Subcutaneous adipose tissue (tissue), 4 donors: ENCODE measurements around the gene ABCB11. TPM values are rescaled to one million over a fixed set of nuclear protein-coding genes. Genes with fewer than 3 reads are reported as not detected.

ENCODE experiments used
- CTCF ChIP-seq: fragments of 450-650 bp; IDR thresholded peaks from one replicate; pipeline ENCODE4 v1.5.1; 2016; ENCODE audit warnings: low read depth, mild to moderate bottlenecking, control low read depth, antibody characterized with exemption, moderate library complexity
- total RNA-seq, 4 donors: library from RNA; depleted of rRNA; stranded (reverse); fragments of >200 nt; gene quantifications; one replicate each; pipeline ENCODE4 v1.1.0, GENCODE V29; 2016

Gene ABCB11
- total RNA-seq, 4 donors from 2014 or later = 4.6 to 89.1 (median 13.1) TPM

GRCh38 chr2:168939061-168939460 is 92.1 kb downstream of the ABCB11 start:
- TF ChIP-seq CTCF = no peak

DNA sequence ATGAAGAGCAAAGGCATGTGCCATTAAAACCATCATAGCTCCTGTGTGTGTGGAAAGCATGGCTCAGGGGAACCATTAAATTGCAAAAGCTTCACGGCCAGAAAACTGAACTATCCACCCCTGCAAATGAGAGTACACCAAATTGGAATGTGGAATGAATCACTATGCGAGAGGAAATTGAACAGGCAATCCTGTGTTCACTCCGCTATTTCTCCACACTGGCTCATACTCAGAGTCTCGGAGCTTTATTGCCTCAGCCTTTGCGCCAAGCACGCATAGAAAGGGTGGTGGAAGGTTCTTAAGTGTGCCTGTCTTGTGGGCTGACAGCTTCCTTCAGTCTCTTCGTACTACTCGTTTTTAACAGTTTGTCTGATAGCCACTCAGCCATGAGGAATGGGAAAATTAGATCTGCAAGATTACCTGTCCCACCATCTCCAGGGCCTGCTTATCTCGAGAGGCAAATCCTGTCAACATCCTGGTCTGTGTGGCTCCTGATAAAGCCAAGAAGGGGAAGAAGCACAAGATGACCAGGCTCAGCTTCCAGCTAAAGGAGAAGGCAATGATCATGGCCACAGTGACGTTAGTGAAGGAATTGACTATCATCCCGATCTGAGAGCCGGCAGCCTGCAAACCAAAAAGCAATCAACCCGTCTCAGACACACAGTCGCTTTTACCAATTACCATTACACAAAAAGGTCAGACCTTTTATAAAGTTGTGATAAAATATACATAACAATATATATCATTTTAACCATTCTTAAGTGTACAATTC is 95.1 kb downstream of the ABCB11 start:
- TF ChIP-seq CTCF = no peak

- no peak for TF ChIP-seq CTCF
Observed at GRCh38 chr2:168934826-168935225, 96.3 kb downstream of the ABCB11 start.

GRCh38 chr2:168930242-168930641 is 100.9 kb downstream of the ABCB11 start:
- TF ChIP-seq CTCF = no peak

GRCh38 chr2:168929031-168929430 is 102.1 kb downstream of the ABCB11 start:
- no peak for TF ChIP-seq CTCF

DNA sequence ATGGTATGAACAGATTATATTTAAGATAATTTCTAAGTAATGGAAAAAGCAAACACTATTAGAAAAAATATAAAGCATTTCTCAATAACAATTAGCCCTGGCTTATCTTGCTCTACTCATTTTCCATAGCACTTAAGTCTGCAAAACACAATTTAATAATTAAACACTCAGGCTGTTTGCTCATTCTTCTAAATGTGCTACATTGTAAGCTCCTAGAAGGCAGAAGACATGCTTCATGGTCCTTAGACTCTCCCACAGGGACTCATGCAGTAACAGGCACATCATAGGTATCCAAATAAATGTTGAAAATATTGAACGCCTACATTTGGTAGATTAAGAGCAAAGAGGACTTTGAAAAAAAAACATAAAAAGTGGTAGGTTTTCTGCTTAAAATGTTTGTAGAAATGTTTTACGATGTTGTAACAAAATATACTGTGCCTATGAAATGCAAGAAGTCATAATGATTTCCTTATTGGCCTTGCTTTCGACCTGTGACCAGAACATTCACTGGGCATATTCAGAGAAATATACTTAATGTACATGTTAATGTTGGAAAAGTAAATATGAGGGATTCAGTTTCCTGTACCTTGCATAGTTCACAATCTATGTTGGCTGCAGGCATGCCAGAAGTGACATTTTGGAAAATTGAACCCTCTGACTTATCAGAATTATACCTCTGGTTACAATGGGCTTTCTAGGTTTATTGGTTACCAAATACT is 102.9 kb downstream of the ABCB11 start:
- TF ChIP-seq CTCF = no peak

- no peak for TF ChIP-seq CTCF
Observed at GRCh38 chr2:168926621-168927386, 104.3 kb downstream of the ABCB11 start.
